Cardiac septum (tissue), 1 donor: ENCODE results near the gene SAMD10. TPM values are rescaled to one million over a fixed set of nuclear protein-coding genes. Genes with fewer than 3 reads are reported as not detected.
"Not testable (repeated sequence)": the region's sequence is repeated elsewhere in the genome, so short reads cannot be mapped to it uniquely, and the experiment has no call there.

ENCODE experiments used
- DNase-seq: peaks from one replicate; pipeline ENCODE4 v3.0.0-alpha.2; 2020; ENCODE audit warnings: low spot score
- intact Hi-C: fragments of 100-400 bp; cut with DNase I; formaldehyde crosslinking; loops from one replicate; pipeline ENCODE4 v1.14.0; 2022
- total RNA-seq: library from RNA; stranded (reverse); fragmentation: NEBNext Ultra II Directional; extraction: Animal tissue kit (Norgen Biotek cat#: 25700); gene quantifications from one replicate; pipeline ENCODE4 v1.2.1, GENCODE V29; 2021
- donor health status: DM: no; HTN: no; CAD: no.

The SAMD10 gene
- total RNA-seq, 1 donor from 2014 or later: 4.0 TPM

DNA sequence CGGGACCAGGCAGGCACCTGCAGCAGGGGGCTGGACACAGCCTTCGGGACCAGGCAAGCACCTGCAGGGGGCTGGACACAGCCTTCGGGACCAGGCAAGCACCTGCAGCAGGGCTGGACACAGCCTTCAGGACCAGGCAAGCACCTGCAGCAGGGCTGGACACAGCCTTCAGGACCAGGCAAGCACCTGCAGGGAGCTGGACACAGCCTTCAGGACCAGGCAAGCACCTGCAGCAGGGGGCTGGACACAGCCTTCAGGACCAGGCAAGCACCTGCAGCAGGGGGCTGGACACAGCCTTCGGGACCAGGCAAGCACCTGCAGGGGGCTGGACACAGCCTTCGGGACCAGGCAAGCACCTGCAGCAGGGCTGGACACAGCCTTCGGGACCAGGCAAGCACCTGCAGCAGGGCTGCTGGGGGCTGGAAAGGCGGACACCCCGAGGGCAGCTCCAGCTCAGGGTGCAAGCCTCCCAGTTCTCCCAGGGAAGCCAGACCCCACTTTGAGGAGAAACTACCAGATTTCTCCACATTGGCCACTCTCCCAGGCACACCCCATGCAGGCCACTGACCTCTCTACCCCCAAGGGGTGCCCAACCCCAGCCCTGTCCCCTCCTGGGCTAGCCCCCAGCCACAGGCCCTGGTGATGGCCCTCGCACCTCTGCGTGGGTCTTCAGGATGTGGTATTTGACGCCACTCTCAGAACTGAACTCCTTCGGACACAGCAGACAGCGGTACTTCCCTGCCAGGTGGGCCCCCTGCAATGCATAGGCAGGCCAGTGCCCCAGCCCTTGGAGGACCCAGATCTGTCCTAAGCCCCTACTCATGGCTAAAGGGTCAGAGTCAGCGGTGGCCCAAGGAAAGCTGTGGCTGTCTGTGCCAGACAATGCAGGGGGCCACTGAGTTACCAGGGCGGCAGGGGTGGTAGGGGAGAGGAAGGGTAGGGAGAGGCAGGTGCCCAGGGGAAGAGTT, 18.5 kb downstream of the SAMD10 start:
- DNase-seq, intact Hi-C loops: not testable (repeated sequence)

- intact Hi-C loops: no loop called here
- no peak for DNase-seq
Observed at GRCh38 chr20:63959699-63960075, 19.8 kb downstream of the SAMD10 start.

GRCh38 chr20:63958964-63959698, 20.3 kb downstream of the SAMD10 start:
- intact Hi-C loops: no loop called here
- no peak for DNase-seq

DNA sequence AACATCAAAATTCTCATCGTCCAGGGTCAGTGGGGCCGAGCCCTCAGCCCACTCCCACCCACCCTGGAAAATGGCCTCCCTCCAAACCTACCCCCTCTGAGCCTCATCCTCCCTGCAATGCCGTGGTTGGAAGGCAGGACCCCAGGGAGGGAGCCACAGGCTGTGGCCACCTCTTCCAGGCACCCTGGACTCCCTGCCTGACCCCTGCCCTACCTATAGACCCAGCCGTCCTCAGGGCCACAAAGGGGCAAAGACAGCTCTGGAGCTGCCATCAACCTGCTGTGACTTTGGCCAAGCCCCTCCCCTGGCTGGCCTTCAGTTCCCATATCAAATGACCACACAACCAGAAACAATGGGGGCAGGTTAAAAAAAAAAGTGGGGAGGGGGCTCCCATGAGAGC, 21.0 kb downstream of the SAMD10 start:
- no peak for DNase-seq
- intact Hi-C loops: no loop called here

DNA sequence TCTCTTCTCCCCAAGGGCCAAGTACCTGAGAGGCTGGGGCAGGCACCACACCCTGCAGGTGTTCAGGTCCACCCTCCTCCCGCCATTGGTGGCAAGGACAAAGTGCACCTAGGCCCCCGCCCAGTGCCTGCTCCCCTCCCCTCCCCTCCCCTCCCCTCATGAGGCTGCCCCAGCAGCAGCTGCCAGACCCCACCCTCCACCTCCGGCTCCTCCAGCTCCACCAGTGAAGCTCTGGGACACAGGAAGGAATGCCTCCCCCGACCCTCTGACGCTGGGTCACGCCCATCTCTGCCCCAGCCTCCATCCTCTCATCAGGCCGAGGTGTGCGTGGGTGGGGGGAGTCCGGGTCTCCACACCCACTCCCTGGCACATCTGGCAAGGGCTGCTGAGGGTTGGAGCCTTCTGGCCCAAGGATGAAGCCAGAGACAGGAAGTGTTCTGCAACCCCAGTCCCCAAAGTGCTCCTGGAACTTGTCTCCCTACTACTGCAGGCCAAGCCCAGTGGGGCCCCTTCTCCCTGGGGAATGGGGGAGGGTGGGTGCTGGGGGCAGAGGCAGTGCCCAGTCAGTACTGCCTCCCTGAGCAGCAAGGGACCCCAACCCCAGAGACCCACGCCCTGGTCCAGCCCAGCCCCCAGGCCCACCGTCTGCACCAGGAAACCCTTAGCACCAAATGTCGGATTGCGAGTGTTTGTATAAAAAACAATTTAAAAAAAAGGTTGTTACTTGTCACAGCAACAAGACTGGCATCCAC, 21.6 kb downstream of the SAMD10 start:
- no peak for DNase-seq
- intact Hi-C loops: loop anchor here (2.0 kb wide), 1 partner anchor 105 kb away; the partner anchor contains the start of gene TCEA2

DNA sequence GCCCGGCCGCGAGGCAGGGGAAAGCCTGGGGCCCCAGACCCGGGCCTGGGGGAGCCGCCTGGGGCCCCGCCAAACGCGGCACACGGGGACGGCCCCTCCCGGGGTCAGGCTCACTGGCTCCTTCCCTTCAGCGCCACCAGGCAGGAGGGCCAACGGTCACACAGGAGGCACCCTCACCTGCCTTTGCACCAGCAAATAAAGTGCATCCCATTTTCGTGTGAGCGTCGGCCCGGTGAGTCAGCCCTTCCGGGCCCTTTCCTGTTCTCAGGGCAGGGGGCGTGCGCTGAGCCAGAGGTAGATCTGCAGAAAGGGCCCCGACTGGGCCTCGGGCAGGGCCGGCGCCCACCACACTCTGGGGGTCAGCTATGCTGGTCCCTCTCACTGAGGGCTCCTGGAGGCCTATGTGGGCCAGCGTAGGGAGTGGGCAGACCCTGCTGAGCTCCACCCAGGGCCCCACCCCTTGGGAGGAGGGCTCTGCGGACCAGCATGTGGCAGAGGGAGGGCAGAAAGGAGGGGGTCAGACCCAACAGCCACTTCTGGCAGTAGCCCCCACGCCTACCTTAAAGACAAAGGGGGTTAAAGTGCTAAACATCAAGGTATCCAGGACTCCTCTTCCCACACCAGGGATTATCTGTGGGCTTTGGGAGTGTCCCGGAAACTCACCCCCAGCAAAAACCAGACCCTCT, 22.3 kb downstream of the SAMD10 start:
- no peak for DNase-seq
- intact Hi-C loops: loop anchor here (2.0 kb wide), 1 partner anchor 106 kb away; the partner anchor contains the start of gene TCEA2

DNA sequence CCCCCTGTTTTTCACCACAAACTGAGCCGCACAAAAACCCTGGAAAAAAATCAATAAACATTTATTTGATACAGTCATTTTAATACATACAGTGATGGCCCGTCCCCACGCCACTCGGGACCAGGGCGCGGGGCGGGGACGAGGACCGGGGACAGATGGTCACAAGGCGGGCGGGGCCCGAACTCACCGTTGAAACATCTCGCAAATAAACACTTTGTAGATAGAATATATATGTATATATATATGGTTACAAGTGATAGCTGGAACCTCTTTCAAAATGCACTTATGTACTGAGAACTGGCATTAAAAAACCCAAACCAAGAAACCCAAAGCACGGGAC, 22.8 kb downstream of the SAMD10 start:
- no peak for DNase-seq
- intact Hi-C loops: loop anchor here (2.0 kb wide), 1 partner anchor 106 kb away; the partner anchor contains the start of gene TCEA2

DNA sequence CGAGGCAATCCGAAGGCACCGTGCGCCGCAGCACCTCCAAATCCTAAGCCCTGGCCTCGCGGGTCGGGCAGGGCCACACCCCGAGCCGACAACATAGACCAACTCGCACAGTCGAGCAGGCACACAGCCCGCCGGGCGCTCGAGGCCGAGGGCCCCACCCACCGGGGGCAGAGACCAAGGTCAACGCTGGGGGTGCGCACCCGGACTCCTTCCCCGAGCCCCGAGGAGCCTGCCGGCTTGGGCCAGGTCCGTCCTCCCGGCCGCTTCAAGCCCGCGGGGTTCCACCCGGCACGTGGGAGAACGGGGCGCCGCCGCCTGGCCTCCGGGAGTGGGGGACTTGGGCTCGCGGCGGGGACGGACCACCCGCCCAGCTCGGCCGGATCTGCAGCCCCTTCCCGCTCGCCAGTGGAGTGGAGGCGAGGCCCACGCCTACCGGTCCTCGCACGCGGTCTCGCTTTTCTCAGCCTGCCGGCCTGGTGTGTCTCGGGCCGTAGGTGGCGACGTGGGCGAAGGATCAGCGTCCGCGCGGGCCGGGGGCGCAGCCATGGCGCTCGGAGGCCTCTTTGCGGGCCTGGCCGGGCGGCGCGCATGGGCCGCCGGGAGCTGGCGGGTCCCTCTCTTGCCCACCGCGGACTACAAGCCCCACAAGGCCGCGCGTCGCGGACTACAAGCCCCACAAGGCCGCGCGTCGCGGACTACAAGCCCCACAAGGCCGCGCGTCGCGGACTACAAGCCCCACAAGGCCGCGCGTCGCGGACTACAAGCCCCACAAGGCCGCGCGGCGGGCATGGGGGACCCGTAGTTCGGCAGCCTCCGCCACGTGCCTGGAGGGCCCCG, 23.4 kb downstream of the SAMD10 start, which contains the start of gene UCKL1:
UCKL1 (minus strand) TSS at position 590 of the 837 bp plus-strand sequence; CDS start at position 546, 44 bp downstream.
- intact Hi-C loops: loop anchor here (2.0 kb wide), 1 partner anchor 107 kb away; the partner anchor contains the start of gene TCEA2
- DNase-seq: peak; percentile 91

DNA sequence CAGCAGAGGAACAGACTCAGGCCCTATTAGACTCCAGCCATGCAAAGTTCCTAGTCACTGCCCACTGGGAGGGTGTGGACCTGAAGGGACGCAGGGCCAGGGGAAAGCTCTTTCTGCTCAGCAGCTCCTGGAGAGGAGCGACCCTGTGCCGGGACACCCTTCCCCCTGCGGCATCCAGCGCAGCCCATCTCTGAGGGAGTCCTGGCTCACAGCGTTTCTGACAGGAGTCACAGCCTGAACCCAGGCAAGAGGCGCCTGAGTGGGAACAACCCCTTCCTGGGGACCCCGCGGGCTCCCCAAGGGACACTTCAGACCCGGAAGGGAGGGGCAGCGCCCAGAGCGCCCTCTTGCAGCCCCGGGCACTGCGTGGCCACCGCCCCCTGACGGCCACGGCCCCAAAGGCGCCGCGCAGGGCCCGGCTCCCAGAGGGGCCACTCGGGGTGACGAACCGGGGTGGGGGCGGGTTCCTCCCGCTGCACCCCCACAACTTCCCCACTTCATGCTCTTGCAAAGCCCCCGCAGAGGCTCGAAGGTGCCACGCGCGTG, 24.1 kb downstream of the SAMD10 start:
- DNase-seq: no peak
- intact Hi-C loops: no loop called here

GRCh38 chr20:63953764-63954429, 25.5 kb downstream of the SAMD10 start:
- DNase-seq: no peak
- intact Hi-C loops: no loop called here

GRCh38 chr20:63952769-63953168, 26.7 kb downstream of the SAMD10 start:
- intact Hi-C loops: no loop called here
- DNase-seq: no peak

- no peak for DNase-seq
- intact Hi-C loops: no loop called here
Observed at GRCh38 chr20:63952210-63952535, 27.3 kb downstream of the SAMD10 start.

DNA sequence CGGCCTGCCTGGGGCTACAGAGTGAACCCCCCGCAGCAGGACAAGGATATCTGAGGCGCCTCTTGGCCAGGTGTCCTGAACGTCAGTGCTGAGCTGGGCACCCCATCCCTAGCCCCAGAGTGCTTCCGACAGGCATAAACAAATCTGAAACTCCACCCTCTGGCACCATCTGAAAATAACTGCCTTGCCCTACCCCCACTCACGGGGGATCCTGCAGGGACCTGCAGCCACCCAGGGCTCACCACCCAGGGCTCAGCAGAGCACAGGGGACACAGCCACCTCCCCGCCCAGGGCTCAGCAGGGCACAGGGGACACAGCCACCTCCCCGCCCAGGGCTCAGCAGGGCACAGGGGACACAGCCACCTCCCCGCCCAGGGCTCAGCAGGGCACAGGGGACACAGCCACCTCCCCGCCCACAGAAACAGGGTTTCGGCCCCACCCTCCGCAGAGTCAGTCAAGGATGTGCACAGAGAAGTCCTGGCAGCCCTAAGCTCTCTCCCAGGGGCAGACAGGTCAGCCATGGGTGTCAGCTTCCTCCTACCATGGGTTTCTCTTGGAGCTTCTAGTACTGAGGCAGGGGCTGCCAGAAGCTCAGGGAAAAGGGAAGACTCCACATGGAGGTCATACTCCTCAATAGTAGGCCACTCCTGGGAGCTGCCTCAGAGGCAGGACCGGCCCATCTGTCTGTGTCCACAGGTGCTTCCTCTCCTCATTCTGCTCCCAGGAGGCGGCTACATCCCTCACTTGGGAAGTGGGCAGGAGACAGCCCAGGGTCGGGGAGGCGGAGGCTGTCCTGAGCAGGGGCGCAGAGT, 27.8 kb downstream of the SAMD10 start:
- no peak for DNase-seq
- intact Hi-C loops: no loop called here

GRCh38 chr20:63950701-63951397, 28.6 kb downstream of the SAMD10 start:
- intact Hi-C loops: no loop called here
- no peak for DNase-seq

- intact Hi-C loops: no loop called here
- DNase-seq: no peak
Observed at GRCh38 chr20:63947638-63948456, 31.6 kb downstream of the SAMD10 start.
